Skin of body (tissue), 2 donors: ENCODE data around the gene RFTN1. TPM values are rescaled to one million over a fixed set of nuclear protein-coding genes. Genes with fewer than 3 reads are reported as not detected.
A peak's percentile ranks its signal among the peaks of the same experiment; 100 is the strongest.

ENCODE experiments used
- DNase-seq: peaks from one replicate; lab custom pipeline; 2025; lab: John Stamatoyannopoulos, UW
- total RNA-seq: library from RNA; depleted of rRNA; stranded (reverse); fragments of >200 nt; gene quantifications from one replicate; pipeline ENCODE4 v1.2.3, GENCODE V29; 2014

The RFTN1 gene
- total RNA-seq, 1 donor from 2014 or later = 25.3 TPM

GRCh38 chr3:16528581-16528993, 15.1 kb upstream of the RFTN1 start:
- no peak for DNase-seq

GRCh38 chr3:16528106-16528505, 14.6 kb upstream of the RFTN1 start:
- DNase-seq = peak; percentile 18

- no peak for DNase-seq
Measured at GRCh38 chr3:16524196-16524595, 10.7 kb upstream of the RFTN1 start.

- no peak for DNase-seq
Measured at GRCh38 chr3:16523778-16524177, 10.3 kb upstream of the RFTN1 start.

GRCh38 chr3:16522834-16523233, 9.3 kb upstream of the RFTN1 start:
- no peak for DNase-seq

GRCh38 chr3:16520970-16521881, 7.7 kb upstream of the RFTN1 start:
- peak; percentile 47 for DNase-seq

GRCh38 chr3:16520241-16520969, 6.9 kb upstream of the RFTN1 start:
- DNase-seq = no peak

GRCh38 chr3:16516695-16517481, 3.4 kb upstream of the RFTN1 start:
- peak; percentile 44 for DNase-seq

- no peak for DNase-seq
Measured at GRCh38 chr3:16515885-16516420, 2.5 kb upstream of the RFTN1 start.

GRCh38 chr3:16514755-16515353, 1.4 kb upstream of the RFTN1 start:
- DNase-seq = no peak

GRCh38 chr3:16514021-16514700, 662 bp upstream of the RFTN1 start:
- DNase-seq = no peak

- DNase-seq = no peak
Measured at GRCh38 chr3:16512435-16513140, 911 bp downstream of the RFTN1 start.

GRCh38 chr3:16511681-16512434, 1.6 kb downstream of the RFTN1 start:
- peak; percentile 69 for DNase-seq

GRCh38 chr3:16510620-16511319, 2.7 kb downstream of the RFTN1 start:
- DNase-seq = no peak

GRCh38 chr3:16509721-16510619, 3.5 kb downstream of the RFTN1 start:
- no peak for DNase-seq

GRCh38 chr3:16508591-16508995, 4.9 kb downstream of the RFTN1 start:
- no peak for DNase-seq

GRCh38 chr3:16508243-16508578, 5.3 kb downstream of the RFTN1 start:
- no peak for DNase-seq
